Suprapubic skin (tissue), 4 donors: ENCODE data around the gene GRIA4. TPM values are rescaled to one million over a fixed set of nuclear protein-coding genes. Genes with fewer than 3 reads are reported as not detected.

ENCODE experiments used
- DNase-seq, 2 donors: peaks; one replicate each; pipeline ENCODE4 v3.0.0-alpha.2; 2019; ENCODE audit warnings: low spot score in 2 of 2
- H3K27ac ChIP-seq: fragments of 200-600 bp; sonication (generic); one replicate; pipeline ENCODE4 v1.5.1; 2019
- H3K27me3 ChIP-seq: fragments of 200-600 bp; sonication (generic); one replicate; pipeline ENCODE4 v1.5.1; 2019
- H3K36me3 ChIP-seq: fragments of 200-600 bp; sonication (generic); one replicate; pipeline ENCODE4 v1.5.1; 2019
- H3K4me1 ChIP-seq: fragments of 200-600 bp; sonication (generic); one replicate; pipeline ENCODE4 v1.5.1; 2019
- H3K4me3 ChIP-seq: fragments of 200-600 bp; sonication (generic); one replicate; pipeline ENCODE4 v1.5.1; 2019; ENCODE audit warnings: mild to moderate bottlenecking
- H3K9me3 ChIP-seq: fragments of 200-600 bp; sonication (generic); one replicate; pipeline ENCODE4 v1.5.1; 2019
- EP300 ChIP-seq: sonication (generic); formaldehyde crosslinking; IDR thresholded peaks from one replicate; pipeline ENCODE4 v1.6.1; 2017; ENCODE audit warnings: antibody characterized with exemption
- POLR2A ChIP-seq, 2 donors: fragments of 450-650 bp; IDR thresholded peaks; one replicate each; pipeline ENCODE4 v1.6.1; 2017; ENCODE audit warnings: antibody characterized with exemption in 2 of 2, mild to moderate bottlenecking in 2 of 2, moderate library complexity in 2 of 2
- POLR2AphosphoS5 ChIP-seq, 3 donors: sonication (generic); formaldehyde crosslinking; IDR thresholded peaks; one replicate each; pipeline ENCODE4 v1.6.1; 2017; ENCODE audit warnings: antibody characterized with exemption in 3 of 3
- WGBS: methylation state at CpG from one replicate; pipeline ENCODE4 v1.1.5; 2018; 5-methylcytosine and 5-hydroxymethylcytosine counted together
- total RNA-seq, 4 donors: library from RNA; depleted of rRNA; stranded (reverse); fragments of >200 nt; gene quantifications; one replicate each; pipeline ENCODE4 v1.1.0, GENCODE V29; 2016
- TF ChIP-seq, protein P1 (sequence below), 2 donors: fragments of 200-600 bp in 1 of 2; fragments of 450-650 bp in 1 of 2; sonication (generic) in 1 of 2; IDR thresholded peaks; one replicate each; pipeline ENCODE4 v1.5.1; 2016 to 2019; ENCODE audit warnings: antibody characterized with exemption in 2 of 2, mild to moderate bottlenecking in 1 of 2, moderate library complexity in 1 of 2

The GRIA4 gene
- total RNA-seq, 4 donors from 2014 or later, result 1.1 to 2.3 (median 1.8) TPM

DNA sequence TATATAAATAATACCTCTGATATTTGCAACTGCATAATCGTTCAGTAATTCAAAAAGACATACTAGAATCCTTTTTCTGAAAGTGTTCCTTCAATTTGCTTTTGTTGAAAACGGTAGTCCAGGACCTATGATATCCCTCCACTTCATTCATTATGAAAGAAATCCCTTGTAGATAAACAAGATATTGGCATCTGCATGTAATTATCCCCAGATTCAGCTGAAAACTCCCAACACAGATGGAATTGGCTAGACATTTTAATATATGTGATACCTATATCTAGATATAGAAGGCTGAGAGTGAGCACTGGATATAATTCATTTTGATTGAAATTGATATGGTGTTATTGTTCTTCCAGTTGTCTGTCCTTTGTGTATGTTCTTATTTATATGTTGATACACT, 302.8 kb downstream of the GRIA4 start:
- DNase-seq, result no peak
- no peak for TF ChIP-seq EP300
- TF ChIP-seq, protein P1, sequence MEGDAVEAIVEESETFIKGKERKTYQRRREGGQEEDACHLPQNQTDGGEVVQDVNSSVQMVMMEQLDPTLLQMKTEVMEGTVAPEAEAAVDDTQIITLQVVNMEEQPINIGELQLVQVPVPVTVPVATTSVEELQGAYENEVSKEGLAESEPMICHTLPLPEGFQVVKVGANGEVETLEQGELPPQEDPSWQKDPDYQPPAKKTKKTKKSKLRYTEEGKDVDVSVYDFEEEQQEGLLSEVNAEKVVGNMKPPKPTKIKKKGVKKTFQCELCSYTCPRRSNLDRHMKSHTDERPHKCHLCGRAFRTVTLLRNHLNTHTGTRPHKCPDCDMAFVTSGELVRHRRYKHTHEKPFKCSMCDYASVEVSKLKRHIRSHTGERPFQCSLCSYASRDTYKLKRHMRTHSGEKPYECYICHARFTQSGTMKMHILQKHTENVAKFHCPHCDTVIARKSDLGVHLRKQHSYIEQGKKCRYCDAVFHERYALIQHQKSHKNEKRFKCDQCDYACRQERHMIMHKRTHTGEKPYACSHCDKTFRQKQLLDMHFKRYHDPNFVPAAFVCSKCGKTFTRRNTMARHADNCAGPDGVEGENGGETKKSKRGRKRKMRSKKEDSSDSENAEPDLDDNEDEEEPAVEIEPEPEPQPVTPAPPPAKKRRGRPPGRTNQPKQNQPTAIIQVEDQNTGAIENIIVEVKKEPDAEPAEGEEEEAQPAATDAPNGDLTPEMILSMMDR (IDR thresholded peaks at IDR 0.05), result no peak
- no peak for TF ChIP-seq POLR2AphosphoS5 (IDR thresholded peaks at IDR 0.05)
- no peak for TF ChIP-seq POLR2A (IDR thresholded peaks at IDR 0.05)

DNA sequence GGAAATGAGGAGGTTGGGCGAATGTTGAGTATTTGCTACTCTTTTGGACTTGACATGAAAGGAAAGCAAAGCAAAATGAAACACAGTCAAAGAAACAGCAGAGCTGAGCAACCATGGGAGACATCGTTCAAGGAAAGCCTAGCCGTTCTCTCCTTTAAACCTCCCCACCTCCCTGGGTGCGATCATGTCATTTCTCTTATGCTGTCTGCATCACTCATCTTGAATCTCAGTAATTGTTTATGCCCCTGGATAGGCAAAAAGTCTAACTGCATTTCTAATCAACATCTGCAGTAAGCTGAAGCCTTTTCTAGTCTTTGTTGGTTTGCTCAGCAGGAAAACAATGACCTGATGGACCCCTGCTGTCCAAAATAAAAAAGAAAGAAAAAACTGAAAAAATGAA, 305.1 kb downstream of the GRIA4 start:
- DNase-seq, result no peak
- Histone ChIP-seq H3K27ac (no peak overlapping the region), H3K4me1 (no peaks in the 10 kb centered on the region), H3K36me3 (no peaks in the 10 kb centered on the region), H3K27me3 (no peaks in the 10 kb centered on the region), H3K4me3 (no peak overlapping the region), H3K9me3 (no peaks in the 10 kb centered on the region)
- 76% methylated on average over 4 of the region's 4 CpGs for WGBS
- TF ChIP-seq POLR2AphosphoS5 (IDR thresholded peaks at IDR 0.05) (no peak), POLR2A (IDR thresholded peaks at IDR 0.05) (no peak), EP300 (no peak)
- TF ChIP-seq, protein P1 (IDR thresholded peaks at IDR 0.05), result no peak

More for the DNA sequence above, 302.8 kb downstream of the GRIA4 start:
- no peaks in the 10 kb centered on the region for H3K4me1 ChIP-seq
- 71% methylated on average over 2 of the region's 2 CpGs for WGBS
- H3K4me3 ChIP-seq, result no peak overlapping the region
- no peaks in the 10 kb centered on the region for H3K9me3 ChIP-seq
- no peaks in the 10 kb centered on the region for H3K36me3 ChIP-seq
- no peak overlapping the region for H3K27ac ChIP-seq
- no peaks in the 10 kb centered on the region for H3K27me3 ChIP-seq

DNA sequence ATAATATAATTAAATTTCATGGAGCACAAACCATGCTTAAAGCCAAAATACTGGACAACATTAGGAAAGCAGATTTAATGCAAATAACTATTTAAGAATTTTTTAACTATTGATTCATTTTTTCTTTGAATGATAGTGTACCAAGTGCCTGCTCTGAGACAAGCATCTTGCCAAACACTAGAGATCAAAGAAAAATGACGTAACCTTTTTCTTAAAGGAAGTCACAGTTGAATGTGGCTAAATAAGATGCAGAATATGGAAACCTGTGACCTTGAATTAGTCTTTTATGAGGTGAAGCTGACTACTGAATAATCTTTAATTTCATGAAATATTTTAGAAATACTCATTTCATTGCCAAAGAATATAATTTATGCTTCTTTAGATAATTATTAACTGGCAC, 308.2 kb downstream of the GRIA4 start:
- Histone ChIP-seq H3K4me1 (no peaks in the 10 kb centered on the region), H3K27me3 (no peaks in the 10 kb centered on the region), H3K9me3 (no peaks in the 10 kb centered on the region), H3K36me3 (no peaks in the 10 kb centered on the region), H3K4me3 (no peak overlapping the region), H3K27ac (no peak overlapping the region)
- TF ChIP-seq EP300 (no peak), POLR2AphosphoS5 (IDR thresholded peaks at IDR 0.05) (no peak), POLR2A (IDR thresholded peaks at IDR 0.05) (no peak)
- TF ChIP-seq, protein P1 (IDR thresholded peaks at IDR 0.05), result no peak
- no peak for DNase-seq
- 43% methylated on average over 1 of the region's 1 CpG for WGBS

DNA sequence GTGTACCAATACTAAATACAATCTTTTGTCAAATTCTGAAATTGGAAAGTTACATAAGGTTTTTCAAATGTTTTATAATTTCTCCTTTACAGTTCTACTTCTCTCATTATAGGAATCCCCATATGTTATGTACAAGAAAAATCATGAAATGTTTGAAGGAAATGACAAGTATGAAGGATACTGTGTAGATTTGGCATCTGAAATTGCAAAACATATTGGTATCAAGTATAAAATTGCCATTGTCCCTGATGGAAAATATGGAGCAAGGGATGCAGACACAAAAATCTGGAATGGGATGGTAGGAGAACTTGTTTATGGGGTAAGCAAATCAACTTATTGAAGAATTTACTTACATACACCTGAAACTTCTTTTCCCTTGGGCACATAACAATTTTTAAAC, 308.7 kb downstream of the GRIA4 start:
- Histone ChIP-seq H3K4me3 (no peak overlapping the region), H3K9me3 (no peaks in the 10 kb centered on the region), H3K27ac (no peak overlapping the region), H3K27me3 (no peaks in the 10 kb centered on the region), H3K36me3 (no peaks in the 10 kb centered on the region), H3K4me1 (no peaks in the 10 kb centered on the region)
- no peak for TF ChIP-seq POLR2A (IDR thresholded peaks at IDR 0.05)
- TF ChIP-seq POLR2AphosphoS5 (IDR thresholded peaks at IDR 0.05), result no peak
- TF ChIP-seq, protein P1 (IDR thresholded peaks at IDR 0.05), result no peak
- no peak for TF ChIP-seq EP300
- no peak for DNase-seq

DNA sequence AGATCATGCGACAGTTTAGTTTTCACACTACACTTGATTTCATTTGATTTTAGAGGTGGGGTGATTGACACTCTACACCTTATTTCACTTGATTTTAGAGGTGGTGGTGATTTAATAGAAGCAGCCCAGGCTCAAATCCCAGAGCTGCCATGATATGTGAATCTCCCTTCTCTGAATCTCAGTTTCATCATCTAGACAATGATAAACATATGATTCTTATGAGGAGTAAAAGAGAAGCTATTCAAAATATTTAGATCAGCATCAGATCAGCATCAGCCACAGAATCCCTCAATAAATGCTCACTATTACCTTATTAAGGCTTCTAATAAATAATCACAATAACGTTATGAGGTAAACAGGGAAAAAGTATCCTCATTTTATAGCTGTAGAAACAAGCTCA, 313.4 kb downstream of the GRIA4 start:
- Histone ChIP-seq H3K4me3 (no peak overlapping the region), H3K36me3 (no peaks in the 10 kb centered on the region), H3K9me3 (no peaks in the 10 kb centered on the region), H3K27me3 (no peaks in the 10 kb centered on the region), H3K4me1 (no peaks in the 10 kb centered on the region), H3K27ac (no peak overlapping the region)
- WGBS, result 69% methylated on average over 2 of the region's 2 CpGs
- no peak for DNase-seq
- no peak for TF ChIP-seq POLR2A (IDR thresholded peaks at IDR 0.05)
- TF ChIP-seq, protein P1 (IDR thresholded peaks at IDR 0.05), result no peak
- TF ChIP-seq EP300, result no peak
- no peak for TF ChIP-seq POLR2AphosphoS5 (IDR thresholded peaks at IDR 0.05)
